GM19372 (cell line): ENCODE data around the gene DNAJC7.
"Not testable (repeated sequence)": the region's sequence is repeated elsewhere in the genome, so short reads cannot be mapped to it uniquely, and the experiment has no call there.

Source experiments
- ATAC-seq: cut with Tn5 transposase; IDR thresholded peaks from one replicate; pipeline ENCODE4 v1.9.1; 2021; ENCODE audit warnings: mild to moderate bottlenecking, low read depth, moderate library complexity; ENCODE audit not compliant: unreplicated experiment

DNAJC7 gene

GRCh38 chr17:42017866-42018200 lies 594 bp upstream of the DNAJC7 start:
- ATAC-seq: no peak

DNA sequence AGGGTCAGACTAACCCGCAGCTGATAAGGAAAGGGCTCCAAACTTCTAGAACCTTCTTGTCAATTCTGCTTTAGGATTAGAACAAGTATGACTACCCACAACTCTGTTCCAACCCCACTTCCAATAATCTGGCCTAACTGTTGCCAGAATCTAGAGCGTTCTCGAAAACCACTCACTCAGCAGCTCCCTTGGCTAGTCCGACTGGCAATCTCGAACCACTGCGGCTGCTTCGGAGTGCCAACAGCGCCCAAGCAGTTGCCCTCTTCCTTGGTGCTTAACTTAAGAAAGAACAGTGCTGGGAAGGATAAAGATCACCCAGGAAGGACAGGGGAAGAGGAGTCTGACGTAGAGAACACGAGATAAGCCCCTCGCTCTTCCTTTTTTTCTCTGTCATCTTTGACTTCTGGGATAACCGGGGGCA lies 818 bp downstream of the DNAJC7 start:
- no peak for ATAC-seq

- ATAC-seq: not testable (repeated sequence)
Measured at GRCh38 chr17:42013740-42014139, 3.5 kb downstream of the DNAJC7 start.

DNA sequence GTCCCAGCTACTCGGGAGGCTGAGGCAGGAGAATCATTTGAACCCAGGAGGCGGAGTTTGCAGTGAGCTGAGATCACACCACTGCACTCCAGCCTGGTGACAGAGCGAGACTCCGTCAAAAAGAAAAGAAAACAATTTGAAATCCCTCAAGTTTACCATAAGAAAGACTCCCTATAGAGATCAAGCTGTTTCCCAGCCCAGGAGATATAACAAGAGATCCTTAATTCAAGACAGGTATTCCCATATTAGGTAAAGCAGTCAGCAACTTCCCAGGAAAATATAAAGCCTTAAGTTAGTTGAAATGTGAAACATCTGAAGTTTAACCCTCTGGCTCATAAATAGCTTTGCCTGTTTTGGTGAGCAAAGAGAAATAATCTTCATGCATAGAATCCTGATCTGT lies 4.9 kb downstream of the DNAJC7 start:
- not testable (repeated sequence) for ATAC-seq

GRCh38 chr17:42010898-42011516 lies 6.2 kb downstream of the DNAJC7 start:
- no peak for ATAC-seq

DNA sequence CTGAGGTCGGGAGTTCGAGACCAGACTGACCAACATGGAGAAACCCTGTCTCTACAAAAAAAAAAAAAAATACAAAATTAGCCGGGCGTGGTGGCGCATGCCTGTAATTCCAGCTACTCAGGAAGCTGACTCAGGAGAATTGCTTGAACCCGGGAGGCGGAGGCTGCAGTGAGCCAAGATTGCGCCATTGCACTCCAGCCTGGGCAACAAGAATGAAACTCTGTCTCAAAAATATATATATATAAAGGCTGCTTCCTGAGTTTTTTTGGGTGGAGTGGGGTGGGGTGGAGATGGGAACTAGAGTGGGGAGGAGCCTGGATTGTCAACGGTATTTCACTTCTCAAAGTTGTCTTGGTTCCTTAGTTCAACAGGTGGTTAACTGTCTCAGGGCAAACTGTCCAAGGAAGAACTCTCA lies 7.0 kb downstream of the DNAJC7 start:
- not testable (repeated sequence) for ATAC-seq

DNA sequence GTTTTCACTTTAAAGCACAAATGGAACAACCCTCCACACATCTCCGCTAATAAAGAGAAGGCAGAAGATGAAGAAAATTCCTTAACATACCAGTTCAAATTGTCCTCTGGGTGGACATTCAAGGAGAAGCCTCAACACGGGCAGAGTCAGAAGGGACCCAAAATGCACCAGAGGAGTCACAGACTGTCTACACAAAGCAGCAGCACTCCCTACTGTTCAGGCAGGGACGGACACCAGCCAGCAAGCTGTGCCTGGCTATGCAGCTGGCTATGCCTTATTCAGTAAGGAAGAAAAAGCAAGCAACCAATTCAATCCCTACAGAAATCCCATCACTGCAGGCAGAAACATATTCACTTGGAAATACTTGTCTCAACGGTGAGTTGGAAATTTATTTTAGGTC lies 8.1 kb downstream of the DNAJC7 start:
- no peak for ATAC-seq

DNA sequence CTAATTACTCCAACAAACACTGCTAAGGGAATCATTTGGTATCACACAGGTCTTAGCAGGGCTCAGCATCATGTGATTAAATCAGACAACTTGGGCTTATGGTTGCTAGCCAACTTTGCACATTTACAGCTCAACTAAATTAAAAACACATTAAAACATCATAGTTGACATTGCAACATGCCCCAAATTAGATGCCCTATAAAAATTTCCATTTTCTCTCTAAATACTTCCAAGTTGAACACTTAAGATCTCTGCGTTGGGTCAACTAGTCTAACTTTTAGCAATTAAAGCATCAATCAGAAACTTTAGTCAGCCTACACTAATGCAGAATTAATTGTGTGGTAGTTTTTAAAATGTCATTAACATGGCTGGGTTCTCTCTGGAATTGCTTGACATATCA lies 12.1 kb downstream of the DNAJC7 start:
- no peak for ATAC-seq

DNA sequence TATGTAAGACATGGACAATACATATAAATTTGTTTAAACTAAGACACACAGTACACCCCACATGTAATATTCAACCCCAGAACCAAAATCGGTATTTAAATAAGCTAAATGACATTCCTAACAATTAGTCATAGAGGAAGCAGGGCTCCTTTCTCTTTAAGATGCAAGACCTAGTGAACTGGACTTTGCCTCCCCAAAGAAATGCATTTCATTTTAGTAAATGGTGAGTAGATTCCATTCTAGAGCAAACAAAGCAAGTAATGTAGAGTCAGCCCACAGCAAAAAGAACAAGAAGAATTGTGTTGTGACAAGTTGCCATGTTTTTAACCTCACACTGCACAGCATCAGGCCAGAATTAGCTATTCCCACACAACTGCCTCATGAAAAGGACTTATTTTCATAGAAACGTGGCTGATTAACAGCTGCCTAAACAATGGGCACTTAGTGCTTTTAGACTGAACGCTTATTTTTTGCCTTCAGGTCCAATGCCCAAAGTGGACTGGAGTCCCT lies 14.4 kb downstream of the DNAJC7 start:
- ATAC-seq: no peak

GRCh38 chr17:42002175-42002791 lies 15.0 kb downstream of the DNAJC7 start:
- no peak for ATAC-seq

- ATAC-seq: no peak
Measured at GRCh38 chr17:42001729-42002128, 15.5 kb downstream of the DNAJC7 start.

GRCh38 chr17:42000413-42001133 lies 16.7 kb downstream of the DNAJC7 start:
- no peak for ATAC-seq

GRCh38 chr17:41998497-41998896 lies 18.7 kb downstream of the DNAJC7 start:
- no peak for ATAC-seq

DNA sequence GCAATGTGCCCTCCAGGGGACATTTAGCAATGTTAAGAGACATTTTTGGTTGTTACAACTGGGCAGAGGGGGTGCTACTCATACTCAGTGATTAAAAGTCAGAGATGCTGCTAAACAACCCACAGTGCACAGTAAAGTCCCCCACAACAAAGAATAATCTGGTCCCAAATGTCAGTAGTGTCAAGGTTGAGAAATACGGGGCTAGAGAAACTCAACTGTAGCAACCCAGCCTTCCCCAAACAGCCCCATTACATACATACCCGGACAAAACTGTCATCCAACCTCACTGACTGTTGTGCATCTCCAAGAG lies 20.4 kb downstream of the DNAJC7 start:
- no peak for ATAC-seq

DNA sequence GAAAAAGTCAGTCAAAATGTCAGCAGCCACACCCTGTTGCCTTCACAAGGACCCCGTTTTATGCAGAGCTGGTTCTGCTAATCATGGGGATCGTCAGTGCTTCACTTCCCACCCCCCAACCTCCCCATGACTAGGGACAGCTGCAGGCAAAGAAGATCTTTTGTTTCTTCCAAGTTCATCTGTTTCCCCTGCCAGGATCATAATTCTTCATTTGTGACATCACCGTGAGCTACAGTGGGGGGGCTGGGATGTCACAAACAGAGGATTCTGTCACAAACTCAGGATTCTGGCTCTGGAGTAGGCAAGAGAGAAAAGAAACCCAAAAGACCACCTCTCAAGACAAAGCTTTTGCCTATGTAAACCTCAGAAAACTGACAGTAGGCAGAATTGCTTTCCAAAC lies 24.7 kb downstream of the DNAJC7 start:
- no peak for ATAC-seq

GRCh38 chr17:41989702-41990419 lies 27.4 kb downstream of the DNAJC7 start:
- ATAC-seq: no peak

DNA sequence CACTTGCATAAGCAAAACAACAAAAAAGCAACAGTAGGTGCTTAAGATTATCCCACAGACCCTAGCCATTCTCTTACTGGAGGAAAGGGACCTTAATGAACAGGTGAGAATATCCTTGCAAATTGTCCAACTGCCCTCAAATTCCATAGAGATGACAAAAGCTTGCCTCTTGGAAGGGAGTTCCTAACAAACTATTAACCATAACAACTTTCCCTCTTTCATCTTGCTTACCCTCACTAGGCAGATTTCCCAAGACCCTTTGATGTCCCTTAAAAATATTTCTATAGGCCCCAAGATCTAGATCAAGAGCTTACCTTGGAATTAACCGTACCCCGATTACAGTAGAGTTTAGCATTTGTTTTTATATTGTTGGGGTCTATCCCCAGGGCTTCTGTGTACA lies 28.8 kb downstream of the DNAJC7 start:
- ATAC-seq: no peak

DNA sequence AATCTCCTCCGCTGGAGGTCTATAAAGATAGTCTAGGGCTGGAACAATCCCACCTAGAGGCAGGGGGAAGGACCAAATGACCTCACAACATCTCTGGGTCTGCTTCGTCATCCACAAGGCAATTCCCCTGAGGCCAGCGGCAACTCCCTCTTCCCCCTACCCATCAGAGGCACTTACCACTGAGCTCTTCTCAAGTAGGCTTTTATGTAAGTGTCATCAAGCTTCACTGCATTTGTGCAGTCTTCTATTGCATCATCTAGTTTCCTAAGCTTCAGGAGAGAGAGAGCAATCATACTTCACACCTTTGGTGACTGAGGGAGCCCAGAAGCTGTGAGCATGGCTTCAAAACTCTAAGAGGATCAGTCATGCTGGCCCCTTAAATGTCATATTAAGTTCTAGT lies 29.6 kb downstream of the DNAJC7 start:
- no peak for ATAC-seq

- ATAC-seq: no peak
Measured at GRCh38 chr17:41986634-41987033, 30.6 kb downstream of the DNAJC7 start.

- ATAC-seq: no peak
Measured at GRCh38 chr17:41985919-41986318, 31.3 kb downstream of the DNAJC7 start.

DNA sequence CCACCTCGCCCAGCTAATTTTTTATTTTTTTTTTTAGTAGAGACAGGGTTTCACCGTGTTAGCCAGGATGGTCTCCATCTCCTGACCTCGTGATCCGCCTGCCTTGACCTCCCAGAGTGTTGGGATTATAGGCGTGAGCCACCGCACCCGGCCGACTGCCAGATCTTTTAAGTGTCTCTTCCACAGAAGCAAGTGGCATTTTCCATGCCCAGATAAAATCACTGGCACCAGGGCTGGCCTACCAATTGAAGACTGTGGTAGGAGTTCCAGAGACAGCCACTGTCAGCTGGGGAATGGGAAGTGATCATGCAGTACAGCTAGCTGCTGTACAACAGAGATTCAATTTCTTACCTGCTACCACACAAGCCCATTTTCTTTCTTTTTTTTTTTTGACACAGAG lies 32.8 kb downstream of the DNAJC7 start:
- ATAC-seq: no peak
